Measurements from ENCODE around the gene KCTD6.
A peak's percentile ranks its signal among the peaks of the same experiment; 100 is the strongest.

The KCTD6 gene

GRCh38 chr3:58487140-58487886, 4.6 kb upstream of the KCTD6 start:
- no peak for DNase-seq

- DNase-seq = no peak
These were observed 2.9 kb upstream of the KCTD6 start for GRCh38 chr3:58488967-58489366.

GRCh38 chr3:58490860-58491501, 915 bp upstream of the KCTD6 start:
- DNase-seq = no peak

GRCh38 chr3:58492494-58492905, 604 bp downstream of the KCTD6 start:
- DNase-seq = peak in 1 of 4 experiments; percentile 1

GRCh38 chr3:58494107-58494506, 2.2 kb downstream of the KCTD6 start:
- no peak for DNase-seq

GRCh38 chr3:58495101-58495500, 3.2 kb downstream of the KCTD6 start:
- DNase-seq = no peak

- no peak for DNase-seq
These were observed 4.4 kb downstream of the KCTD6 start for GRCh38 chr3:58496206-58496857.

GRCh38 chr3:58497097-58497496, 5.2 kb downstream of the KCTD6 start:
- DNase-seq = no peak

- no peak for DNase-seq
These were observed 11.0 kb downstream of the KCTD6 start for GRCh38 chr3:58502872-58503271.

- no peak for DNase-seq
These were observed 15.6 kb downstream of the KCTD6 start for GRCh38 chr3:58507356-58508078.

- DNase-seq = no peak
These were observed 16.5 kb downstream of the KCTD6 start for GRCh38 chr3:58508437-58508836.

- DNase-seq = no peak
These were observed 22.5 kb downstream of the KCTD6 start for GRCh38 chr3:58514405-58514804.

- no peak for DNase-seq
These were observed 26.4 kb downstream of the KCTD6 start for GRCh38 chr3:58518291-58518789.

- DNase-seq = no peak
These were observed 27.9 kb downstream of the KCTD6 start for GRCh38 chr3:58519668-58520402.

GRCh38 chr3:58520403-58521335, 28.8 kb downstream of the KCTD6 start:
- no peak for DNase-seq

- no peak for DNase-seq
These were observed 29.4 kb downstream of the KCTD6 start for GRCh38 chr3:58521336-58521670.

GRCh38 chr3:58521917-58522631, 30.2 kb downstream of the KCTD6 start:
- no peak for DNase-seq

- DNase-seq = no peak
These were observed 31.0 kb downstream of the KCTD6 start for GRCh38 chr3:58522759-58523425.

- DNase-seq = no peak
These were observed 32.5 kb downstream of the KCTD6 start for GRCh38 chr3:58524326-58524888.

GRCh38 chr3:58526515-58526957, 34.6 kb downstream of the KCTD6 start:
- DNase-seq = no peak

Measured in activated CD4-positive, CD25-positive, alpha-beta regulatory T cell (primary cell).